DND-41 (cell line): ENCODE results near the gene SLC18A2.

Experiments
- EZH2 ChIP-seq: IDR thresholded peaks from 3 replicates; pipeline ENCODE4 v1.6.1; 2012; ENCODE audit warnings: borderline replicate concordance, low read depth, mild to moderate bottlenecking, moderate library complexity, low read length, inconsistent platforms; ENCODE audit not compliant: severe bottlenecking
- TF ChIP-seq, protein P1 (sequence below): IDR thresholded peaks from 2 replicates; pipeline ENCODE4 v1.5.1; 2012; ENCODE audit warnings: borderline replicate concordance, low read length, moderate library complexity, mild to moderate bottlenecking; ENCODE audit not compliant: poor library complexity, severe bottlenecking; ENCODE audit errors: extremely low read depth

- TF ChIP-seq, protein P1, sequence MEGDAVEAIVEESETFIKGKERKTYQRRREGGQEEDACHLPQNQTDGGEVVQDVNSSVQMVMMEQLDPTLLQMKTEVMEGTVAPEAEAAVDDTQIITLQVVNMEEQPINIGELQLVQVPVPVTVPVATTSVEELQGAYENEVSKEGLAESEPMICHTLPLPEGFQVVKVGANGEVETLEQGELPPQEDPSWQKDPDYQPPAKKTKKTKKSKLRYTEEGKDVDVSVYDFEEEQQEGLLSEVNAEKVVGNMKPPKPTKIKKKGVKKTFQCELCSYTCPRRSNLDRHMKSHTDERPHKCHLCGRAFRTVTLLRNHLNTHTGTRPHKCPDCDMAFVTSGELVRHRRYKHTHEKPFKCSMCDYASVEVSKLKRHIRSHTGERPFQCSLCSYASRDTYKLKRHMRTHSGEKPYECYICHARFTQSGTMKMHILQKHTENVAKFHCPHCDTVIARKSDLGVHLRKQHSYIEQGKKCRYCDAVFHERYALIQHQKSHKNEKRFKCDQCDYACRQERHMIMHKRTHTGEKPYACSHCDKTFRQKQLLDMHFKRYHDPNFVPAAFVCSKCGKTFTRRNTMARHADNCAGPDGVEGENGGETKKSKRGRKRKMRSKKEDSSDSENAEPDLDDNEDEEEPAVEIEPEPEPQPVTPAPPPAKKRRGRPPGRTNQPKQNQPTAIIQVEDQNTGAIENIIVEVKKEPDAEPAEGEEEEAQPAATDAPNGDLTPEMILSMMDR = no peak
- TF ChIP-seq EZH2 = no peak
These were observed 36.6 kb upstream of the SLC18A2 start for GRCh38 chr10:117204316-117204715.
